Loucy (cell line): ENCODE data around the gene CBX5.
"Not testable (repeated sequence)": the region's sequence is repeated elsewhere in the genome, so short reads cannot be mapped to it uniquely, and the experiment has no call there.

Experiments
- H2AFZ ChIP-seq: fragments of 200-600 bp; sonication (generic); 2 replicates; pipeline ENCODE4 v1.6.0; 2016; ENCODE audit warnings: antibody characterized with exemption, mild to moderate bottlenecking, low read length, moderate library complexity
- H3F3A ChIP-seq: fragments of 200-600 bp; 2 replicates; pipeline ENCODE4 v1.6.0; 2016; ENCODE audit warnings: antibody characterized with exemption, low read depth, mild to moderate bottlenecking
- H3K27me3 ChIP-seq: fragments of 200-600 bp; sonication (generic); 2 replicates; pipeline ENCODE4 v1.6.1; 2014; ENCODE audit warnings: low read length, mild to moderate bottlenecking; ENCODE audit not compliant: insufficient read depth, poor library complexity, severe bottlenecking
- H3K36me3 ChIP-seq: fragments of 200-600 bp; sonication (generic); 2 replicates; pipeline ENCODE4 v1.6.1; 2016; ENCODE audit warnings: low read length; ENCODE audit not compliant: insufficient read depth
- H3K4me1 ChIP-seq: fragments of 200-600 bp; sonication (generic); 2 replicates; pipeline ENCODE4 v1.5.1; 2014; ENCODE audit warnings: low read length, mild to moderate bottlenecking; ENCODE audit not compliant: insufficient read depth, poor library complexity, severe bottlenecking
- H3K4me2 ChIP-seq: fragments of 200-600 bp; sonication (generic); 2 replicates; pipeline ENCODE4 v1.6.0; 2014; ENCODE audit warnings: antibody characterized with exemption, low read length, low read depth, mild to moderate bottlenecking; ENCODE audit not compliant: poor library complexity, severe bottlenecking
- H3K4me3 ChIP-seq: fragments of 200-600 bp; sonication (generic); 2 replicates; pipeline ENCODE4 v1.5.1; 2014; ENCODE audit warnings: low read length, mild to moderate bottlenecking, mixed read lengths; ENCODE audit not compliant: poor library complexity, severe bottlenecking
- H3K79me2 ChIP-seq: fragments of 200-600 bp; sonication (generic); 2 replicates; pipeline ENCODE4 v1.6.1; 2014; ENCODE audit warnings: low read length; ENCODE audit not compliant: insufficient read depth
- H3K9ac ChIP-seq: fragments of 200-600 bp; sonication (generic); 2 replicates; pipeline ENCODE4 v1.6.0; 2014; ENCODE audit warnings: mild to moderate bottlenecking, low read depth, low read length, moderate library complexity; ENCODE audit not compliant: poor library complexity, severe bottlenecking
- H3K9me2 ChIP-seq: fragments of 200-600 bp; sonication (generic); replicated peaks from 2 replicates; pipeline ENCODE4 v1.6.1; 2016; ENCODE audit warnings: low read depth, low read length, mixed read lengths
- H3K9me3 ChIP-seq: fragments of 200-600 bp; sonication (generic); 2 replicates; pipeline ENCODE4 v1.6.1; 2014; ENCODE audit warnings: mild to moderate bottlenecking, antibody characterized with exemption, low read length, low read depth; ENCODE audit not compliant: insufficient read depth
- H4K20me1 ChIP-seq: fragments of 200-600 bp; sonication (generic); 2 replicates; pipeline ENCODE4 v1.6.0; 2014; ENCODE audit warnings: antibody characterized with exemption, low read length, mild to moderate bottlenecking; ENCODE audit not compliant: insufficient read depth, poor library complexity, severe bottlenecking
- CTCF ChIP-seq: fragments of 200-600 bp; sonication (generic); conservative IDR thresholded peaks from 2 replicates; pipeline ENCODE4 v1.5.1; 2014; ENCODE audit warnings: mild to moderate bottlenecking, antibody characterized with exemption, low read length
- EZH2phosphoT487 ChIP-seq: fragments of 200-600 bp; IDR thresholded peaks from 2 replicates; pipeline ENCODE4 v1.6.1; 2018; ENCODE audit warnings: antibody characterized with exemption, mild to moderate bottlenecking, moderate library complexity, borderline replicate concordance

The CBX5 gene

GRCh38 chr12:54228471-54228870, 51.5 kb downstream of the CBX5 start:
- no peak overlapping the region for H3K4me2 ChIP-seq
- H3K27me3 ChIP-seq = no peaks in the 10 kb centered on the region
- H3K9ac ChIP-seq = no peak overlapping the region

GRCh38 chr12:54227927-54228326, 52.0 kb downstream of the CBX5 start:
- H3K4me1 ChIP-seq = peaks cover 17% of the 10 kb centered on the region
- not testable (repeated sequence) for H3K9me3 ChIP-seq, H3K9me2 ChIP-seq, H3K9ac ChIP-seq, H3K79me2 ChIP-seq, H3K27me3 ChIP-seq, H3K4me3 ChIP-seq, H4K20me1 ChIP-seq, H3K4me2 ChIP-seq, H3K36me3 ChIP-seq, H2AFZ ChIP-seq, H3F3A ChIP-seq

More at GRCh38 chr12:54228471-54228870, 51.5 kb downstream of the CBX5 start:
- Histone ChIP-seq H3K4me3 (no peak overlapping the region), H4K20me1 (no peaks in the 10 kb centered on the region), H3K79me2 (no peaks in the 10 kb centered on the region), H3K9me2 (no peaks in the 10 kb centered on the region), H3K9me3 (no peaks in the 10 kb centered on the region), H3K4me1 (peaks cover 17% of the 10 kb centered on the region), H2AFZ (no peak overlapping the region), H3F3A (no peaks in the 10 kb centered on the region), H3K36me3 (no peaks in the 10 kb centered on the region)
- TF ChIP-seq CTCF (no peak), EZH2phosphoT487 (no peak)

- no peak overlapping the region for H3K4me2 ChIP-seq
- no peak overlapping the region for H2AFZ ChIP-seq
- H3K4me1 ChIP-seq = peaks cover 17% of the 10 kb centered on the region
- H4K20me1 ChIP-seq = no peaks in the 10 kb centered on the region
- no peak for TF ChIP-seq EZH2phosphoT487
- no peak for TF ChIP-seq CTCF
- H3K79me2 ChIP-seq = no peaks in the 10 kb centered on the region
- H3F3A ChIP-seq = no peaks in the 10 kb centered on the region
- H3K9me3 ChIP-seq = no peaks in the 10 kb centered on the region
- H3K27me3 ChIP-seq = no peaks in the 10 kb centered on the region
- no peak overlapping the region for H3K9ac ChIP-seq
- no peaks in the 10 kb centered on the region for H3K9me2 ChIP-seq
- no peaks in the 10 kb centered on the region for H3K36me3 ChIP-seq
- H3K4me3 ChIP-seq = no peak overlapping the region
These were observed 52.5 kb downstream of the CBX5 start for GRCh38 chr12:54227376-54227775.

GRCh38 chr12:54225666-54226065, 54.3 kb downstream of the CBX5 start:
- Histone ChIP-seq H3K27me3 (no peaks in the 10 kb centered on the region), H3K9me3 (no peaks in the 10 kb centered on the region), H3K4me1 (peaks cover 26% of the 10 kb centered on the region), H3K4me3 (no peak overlapping the region), H3K9me2 (no peaks in the 10 kb centered on the region), H2AFZ (no peak overlapping the region), H3K9ac (no peak overlapping the region), H3F3A (no peaks in the 10 kb centered on the region), H4K20me1 (no peaks in the 10 kb centered on the region), H3K4me2 (no peak overlapping the region), H3K79me2 (no peaks in the 10 kb centered on the region), H3K36me3 (no peaks in the 10 kb centered on the region)
- TF ChIP-seq EZH2phosphoT487 (no peak), CTCF (no peak)
